ENCODE measurements around the gene MACROH2A1.

The MACROH2A1 gene

GRCh38 chr5:135435467-135436330, 36.7 kb upstream of the MACROH2A1 start:
- no peak for DNase-seq (ENCODE audit: low read depth)

GRCh38 chr5:135434591-135435466, 35.8 kb upstream of the MACROH2A1 start:
- no peak for DNase-seq (ENCODE audit: low read depth)

GRCh38 chr5:135433681-135434426, 34.8 kb upstream of the MACROH2A1 start:
- DNase-seq (ENCODE audit: low read depth) = no peak

GRCh38 chr5:135432113-135432512, 33.1 kb upstream of the MACROH2A1 start:
- no peak for DNase-seq (ENCODE audit: low read depth)

GRCh38 chr5:135430135-135430437, 31.1 kb upstream of the MACROH2A1 start:
- DNase-seq (ENCODE audit: low read depth) = no peak

GRCh38 chr5:135429301-135430134, 30.5 kb upstream of the MACROH2A1 start:
- DNase-seq (ENCODE audit: low read depth) = no peak

GRCh38 chr5:135428586-135428985, 29.6 kb upstream of the MACROH2A1 start:
- DNase-seq (ENCODE audit: low read depth) = no peak

- DNase-seq (ENCODE audit: low read depth) = no peak
Measured at GRCh38 chr5:135426102-135427082, 27.4 kb upstream of the MACROH2A1 start.

- DNase-seq (ENCODE audit: low read depth) = no peak
Measured at GRCh38 chr5:135425641-135426040, 26.6 kb upstream of the MACROH2A1 start.

GRCh38 chr5:135423846-135424168, 24.8 kb upstream of the MACROH2A1 start:
- DNase-seq (ENCODE audit: low read depth) = no peak

- no peak for DNase-seq (ENCODE audit: low read depth)
Measured at GRCh38 chr5:135423146-135423845, 24.3 kb upstream of the MACROH2A1 start.

- DNase-seq (ENCODE audit: low read depth) = no peak
Measured at GRCh38 chr5:135422419-135422818, 23.4 kb upstream of the MACROH2A1 start.

- no peak for DNase-seq (ENCODE audit: low read depth)
Measured at GRCh38 chr5:135417083-135417482, 18.1 kb upstream of the MACROH2A1 start.

- no peak for DNase-seq (ENCODE audit: low read depth)
Measured at GRCh38 chr5:135405082-135405481, 6.1 kb upstream of the MACROH2A1 start.

- no peak for DNase-seq (ENCODE audit: low read depth)
Measured at GRCh38 chr5:135402031-135402430, 3.0 kb upstream of the MACROH2A1 start.

GRCh38 chr5:135400866-135401265, 1.8 kb upstream of the MACROH2A1 start:
- no peak for DNase-seq (ENCODE audit: low read depth)

- DNase-seq (ENCODE audit: low read depth) = no peak
Measured at GRCh38 chr5:135399794-135400542, 937 bp upstream of the MACROH2A1 start.

- no peak for DNase-seq (ENCODE audit: low read depth)
Measured at GRCh38 chr5:135398160-135398854, 724 bp downstream of the MACROH2A1 start.
